ENCODE results near the gene NUMA1. TPM values are rescaled to one million over a fixed set of nuclear protein-coding genes. Genes with fewer than 3 reads are reported as not detected.

Gene NUMA1
- total RNA-seq, 3 donors from 2014 or later, result 173 to 301 (median 248) TPM

DNA sequence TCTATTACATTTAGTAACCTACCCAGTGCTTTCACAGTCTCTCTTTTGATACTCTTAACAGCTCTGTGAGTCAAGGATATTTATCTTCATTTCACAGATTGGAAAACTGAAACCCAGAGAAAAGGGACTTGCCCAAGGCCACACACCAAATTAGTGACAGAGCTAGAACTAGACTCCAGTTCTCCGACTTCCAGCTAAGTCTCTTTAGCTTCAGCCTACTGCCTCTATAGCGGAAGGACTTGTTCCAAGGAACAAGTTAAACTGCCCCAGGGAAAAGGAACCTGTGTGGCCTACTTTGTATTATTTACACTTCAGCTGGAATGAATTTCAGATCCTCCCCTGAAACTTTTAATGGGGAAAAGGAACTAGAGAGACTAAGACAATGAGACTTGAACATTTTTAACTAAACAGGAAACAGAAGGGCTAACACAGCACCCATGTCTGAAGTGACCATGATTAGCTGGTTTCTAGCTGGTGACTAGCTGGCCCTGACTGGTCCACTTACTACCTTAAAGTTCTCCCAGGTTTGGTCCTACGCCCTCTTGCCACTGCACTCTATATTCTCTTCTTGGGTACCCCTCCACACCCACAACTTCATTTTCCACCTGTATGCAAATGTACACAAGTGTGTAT is 1.6 kb upstream of the NUMA1 start:
- TF ChIP-seq, protein P1, sequence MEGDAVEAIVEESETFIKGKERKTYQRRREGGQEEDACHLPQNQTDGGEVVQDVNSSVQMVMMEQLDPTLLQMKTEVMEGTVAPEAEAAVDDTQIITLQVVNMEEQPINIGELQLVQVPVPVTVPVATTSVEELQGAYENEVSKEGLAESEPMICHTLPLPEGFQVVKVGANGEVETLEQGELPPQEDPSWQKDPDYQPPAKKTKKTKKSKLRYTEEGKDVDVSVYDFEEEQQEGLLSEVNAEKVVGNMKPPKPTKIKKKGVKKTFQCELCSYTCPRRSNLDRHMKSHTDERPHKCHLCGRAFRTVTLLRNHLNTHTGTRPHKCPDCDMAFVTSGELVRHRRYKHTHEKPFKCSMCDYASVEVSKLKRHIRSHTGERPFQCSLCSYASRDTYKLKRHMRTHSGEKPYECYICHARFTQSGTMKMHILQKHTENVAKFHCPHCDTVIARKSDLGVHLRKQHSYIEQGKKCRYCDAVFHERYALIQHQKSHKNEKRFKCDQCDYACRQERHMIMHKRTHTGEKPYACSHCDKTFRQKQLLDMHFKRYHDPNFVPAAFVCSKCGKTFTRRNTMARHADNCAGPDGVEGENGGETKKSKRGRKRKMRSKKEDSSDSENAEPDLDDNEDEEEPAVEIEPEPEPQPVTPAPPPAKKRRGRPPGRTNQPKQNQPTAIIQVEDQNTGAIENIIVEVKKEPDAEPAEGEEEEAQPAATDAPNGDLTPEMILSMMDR (IDR thresholded peaks at IDR 0.05), result no peak
- Histone ChIP-seq H3K36me3 (ENCODE audit: low read depth) (peaks cover 5% of the 10 kb centered on the region), H3K9me3 (no peaks in the 10 kb centered on the region), H3K4me3 (no peak overlapping the region), H3K4me1 (ENCODE audit: low read depth) (peaks cover 9% of the 10 kb centered on the region)
- intact Hi-C loops (cut with DNase I, micrococcal nuclease), result no loop called here
- DNase-seq (no peak), ATAC-seq (no peak)

DNA sequence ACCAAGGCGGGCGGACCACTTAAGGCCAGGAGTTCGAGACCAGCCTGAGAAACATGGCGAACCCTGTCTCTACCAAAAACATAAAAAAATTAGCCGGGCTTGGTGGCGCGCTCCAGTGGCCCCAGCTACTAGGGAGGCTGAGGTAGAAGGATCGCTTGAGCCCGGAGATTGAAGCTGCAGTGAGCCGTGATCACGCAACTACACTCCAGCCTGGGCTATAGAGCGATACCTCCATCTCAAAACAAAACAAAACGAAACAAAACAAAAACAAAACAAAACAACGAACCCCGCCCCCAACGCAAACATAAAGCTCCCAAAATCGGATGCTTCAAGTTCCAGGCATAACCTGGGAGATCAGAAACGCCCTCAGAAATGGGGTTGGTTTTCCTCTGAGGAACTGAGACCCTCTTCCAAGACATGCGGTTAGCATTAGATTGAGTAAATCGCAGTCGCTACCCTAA is 872 bp upstream of the NUMA1 start:
- Histone ChIP-seq H3K36me3 (ENCODE audit: low read depth) (peaks cover 5% of the 10 kb centered on the region), H3K9me3 (no peaks in the 10 kb centered on the region), H3K4me1 (ENCODE audit: low read depth) (peaks cover 9% of the 10 kb centered on the region), H3K4me3 (no peak overlapping the region)
- no peak for ATAC-seq
- intact Hi-C loops (cut with DNase I, micrococcal nuclease), result no loop called here
- TF ChIP-seq, protein P1 (IDR thresholded peaks at IDR 0.05), result no peak
- DNase-seq, result peak in 1 of 3 donors; percentile 54

DNA sequence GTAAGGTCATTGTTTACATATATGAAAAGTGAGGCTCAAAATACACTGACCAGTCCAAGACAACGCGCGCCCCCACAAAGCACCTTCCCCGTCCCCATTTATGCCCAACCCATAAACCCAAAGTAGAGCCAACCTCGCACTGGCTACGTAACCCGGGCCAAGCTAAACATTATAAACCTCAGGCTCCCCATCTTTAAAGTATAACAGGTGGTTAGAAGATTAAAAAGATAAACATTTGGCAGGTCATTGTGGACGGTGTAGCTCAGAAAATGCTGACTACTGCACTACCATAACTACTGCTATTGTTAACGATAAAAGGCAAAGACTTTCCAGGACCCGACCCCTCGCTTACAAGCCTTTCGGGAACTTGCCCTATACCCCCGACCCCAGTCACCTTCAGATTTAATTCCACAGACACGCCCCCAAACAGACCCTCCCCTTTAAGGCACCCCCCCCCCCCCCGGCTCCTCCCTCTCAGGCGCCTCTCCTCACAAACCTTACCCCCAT is 470 bp downstream of the NUMA1 start:
- Histone ChIP-seq H3K4me1 (ENCODE audit: low read depth) (peaks cover 9% of the 10 kb centered on the region), H3K9me3 (no peaks in the 10 kb centered on the region), H3K4me3 (peak overlapping the region; percentile 55), H3K36me3 (ENCODE audit: low read depth) (peaks cover 5% of the 10 kb centered on the region)
- DNase-seq, result peak; percentile 56 to 60 (median 59)
- peak; percentile 22 for ATAC-seq
- TF ChIP-seq, protein P1 (IDR thresholded peaks at IDR 0.05), result no peak
- intact Hi-C loops (cut with DNase I, micrococcal nuclease), result no loop called here

DNA sequence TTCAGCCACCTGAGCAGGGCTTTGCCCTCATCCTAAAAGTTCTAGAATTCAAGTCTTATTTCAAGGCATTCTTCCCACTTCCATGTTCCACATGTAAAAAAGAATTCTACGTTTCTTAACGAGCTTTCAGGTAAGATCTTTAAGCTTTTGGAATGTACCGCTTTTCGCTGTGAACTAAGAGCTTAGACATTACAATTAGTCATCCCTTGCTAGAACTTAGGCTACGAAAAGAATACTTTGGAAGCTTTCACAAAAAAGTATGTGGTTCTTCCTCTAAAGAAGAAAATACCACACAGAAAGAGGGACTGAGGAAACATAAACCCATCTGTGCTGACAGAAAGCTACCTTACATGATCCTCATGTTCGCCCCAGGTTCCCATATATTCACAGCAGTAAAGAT is 1.9 kb downstream of the NUMA1 start:
- Histone ChIP-seq H3K36me3 (ENCODE audit: low read depth) (peaks cover 5% of the 10 kb centered on the region), H3K9me3 (no peaks in the 10 kb centered on the region), H3K4me3 (no peak overlapping the region), H3K4me1 (ENCODE audit: low read depth) (peaks cover 9% of the 10 kb centered on the region)
- TF ChIP-seq, protein P1 (IDR thresholded peaks at IDR 0.05), result no peak
- intact Hi-C loops (cut with DNase I, micrococcal nuclease), result no loop called here
- ATAC-seq (no peak), DNase-seq (no peak)

DNA sequence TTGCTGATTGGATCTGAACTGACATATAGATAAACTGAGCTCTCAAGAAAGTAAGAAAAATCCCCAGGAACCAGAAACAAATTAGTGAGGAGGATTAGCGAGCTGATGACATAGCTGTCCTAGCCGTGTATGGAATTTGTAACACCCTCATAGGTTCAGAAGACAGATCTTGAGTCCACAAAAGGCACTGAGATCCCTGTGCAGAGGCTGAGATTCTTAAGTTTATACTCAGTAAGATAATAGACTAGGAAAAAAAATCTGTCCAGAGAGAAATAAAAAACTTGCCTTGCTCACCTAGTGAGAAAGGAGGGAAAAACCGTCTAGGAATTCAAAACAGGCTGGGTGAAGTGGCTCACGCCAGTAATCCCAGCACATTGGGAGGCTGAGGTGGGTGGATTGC is 4.6 kb downstream of the NUMA1 start:
- TF ChIP-seq, protein P1 (IDR thresholded peaks at IDR 0.05), result no peak
- Histone ChIP-seq H3K9me3 (no peaks in the 10 kb centered on the region), H3K36me3 (ENCODE audit: low read depth) (peaks cover 5% of the 10 kb centered on the region), H3K4me1 (ENCODE audit: low read depth) (peaks cover 9% of the 10 kb centered on the region), H3K4me3 (no peak overlapping the region)
- ATAC-seq, result no peak
- intact Hi-C loops (cut with DNase I, micrococcal nuclease), result no loop called here
- no peak for DNase-seq

All from mucosa of descending colon (tissue), 3 donors.